GM12878 (cell line): ENCODE measurements around the gene HIPK4. TPM values are rescaled to one million over a fixed set of nuclear protein-coding genes. Genes with fewer than 3 reads are reported as not detected.

Experiments
- ATAC-seq: fragments of 200-7000 bp; cut with Tn5 transposase; 3 replicates; pipeline ENCODE4 v1.9.1; 2020; ENCODE audit warnings: mild to moderate bottlenecking, moderate library complexity
- BruUV-seq: library from RNA; stranded (reverse); fragments of 400-500 nt; replicated peaks from 2 replicates; lab custom pipeline; 2021; lab: Mats Ljungman, UMichigan
- CTCF ChIA-PET: fragments of 300-600 bp; sonication (Branson Sonifier 250); formaldehyde crosslinking; extraction: SDS; loops from one replicate; lab custom pipeline; 2021; ENCODE audit warnings: inconsistent platforms; lab: Yijun Ruan, JAX
- POLR2A ChIA-PET: fragments of 350-600 bp; formaldehyde crosslinking; extraction: SDS; loops from one replicate; lab custom pipeline; 2021; ENCODE audit warnings: inconsistent platforms; lab: Charles Lee
- RAD21 ChIA-PET: fragments of 300-600 bp; sonication (Branson Sonifier 250); formaldehyde crosslinking; loops from one replicate; lab custom pipeline; 2023; ENCODE audit warnings: antibody characterized with exemption; ENCODE audit not compliant: unreplicated experiment; lab: Charles Lee
- SMC1A ChIA-PET: fragments of 300-600 bp; sonication (Branson Sonifier 250); formaldehyde crosslinking; loops from one replicate; lab custom pipeline; 2023; ENCODE audit not compliant: unreplicated experiment, uncharacterized antibody; lab: Charles Lee
- DNase-seq: peaks from one replicate; pipeline ENCODE4 v3.0.0-alpha.2; 2011; ENCODE audit warnings: low read depth, low spot score
- FAIRE-seq: peaks from 3 replicates; lab custom pipeline; 2011; peaks lifted over from hg19 to GRCh38; lab: Jason Lieb, UNC
- H2AFZ ChIP-seq: 2 replicates; pipeline ENCODE4 v1.6.0; 2011; ENCODE audit warnings: low read depth, low read length, control low read depth; ENCODE audit not compliant: control insufficient read depth
- H3K27ac ChIP-seq: 2 replicates; pipeline ENCODE4 v1.5.1; 2011; ENCODE audit warnings: control low read depth; ENCODE audit not compliant: control insufficient read depth, insufficient read depth
- H3K27me3 ChIP-seq, 2 experiments: replicated peaks in 1 of 2; 2 replicates each; pipeline versions ENCODE4 v1.6.0 to v1.6.1; 2011; ENCODE audit warnings: low read length in 1 of 2; ENCODE audit not compliant: control insufficient read depth in 2 of 2, insufficient read depth in 2 of 2
- H3K36me3 ChIP-seq, 2 experiments: 2 replicates each; pipeline ENCODE4 v1.5.1; 2011; ENCODE audit warnings: low read length in 1 of 2; ENCODE audit not compliant: control insufficient read depth in 2 of 2, insufficient read depth in 2 of 2
- H3K4me1 ChIP-seq: 2 replicates; pipeline ENCODE4 v1.6.1; 2011; ENCODE audit warnings: mild to moderate bottlenecking, low read length, moderate library complexity, mixed read lengths; ENCODE audit not compliant: control insufficient read depth, insufficient read depth
- H3K4me2 ChIP-seq: 2 replicates; pipeline ENCODE4 v1.6.0; 2011; ENCODE audit warnings: control low read depth; ENCODE audit not compliant: control insufficient read depth, insufficient read depth
- H3K4me3 ChIP-seq: fragments of 200-600 bp; sonication (generic); 2 replicates; pipeline ENCODE4 v1.5.1; 2016
- H3K79me2 ChIP-seq: 2 replicates; pipeline ENCODE4 v1.6.0; 2011; ENCODE audit warnings: low read length; ENCODE audit not compliant: control insufficient read depth, insufficient read depth
- H3K9ac ChIP-seq: 2 replicates; pipeline ENCODE4 v1.8.0; 2011; ENCODE audit warnings: low read length, control low read depth, mixed read lengths; ENCODE audit not compliant: control insufficient read depth, insufficient read depth
- H3K9me3 ChIP-seq: replicated peaks from 3 replicates; pipeline ENCODE4 v1.5.1; 2011; ENCODE audit warnings: mild to moderate bottlenecking, low read length; ENCODE audit not compliant: control insufficient read depth, insufficient read depth
- H4K20me1 ChIP-seq: 2 replicates; pipeline ENCODE4 v1.6.0; 2011; ENCODE audit not compliant: control insufficient read depth, insufficient read depth
- LARP7 ChIP-seq: fragments of 450-650 bp; IDR thresholded peaks from 2 replicates; pipeline ENCODE4 v1.6.1; 2017; ENCODE audit warnings: mild to moderate bottlenecking
- POU2F2 ChIP-seq: IDR thresholded peaks from 3 replicates; pipeline ENCODE4 v1.6.1; 2011; ENCODE audit warnings: low read depth, mild to moderate bottlenecking, low read length, borderline replicate concordance
- RCOR1 ChIP-seq: conservative IDR thresholded peaks from 2 replicates; pipeline ENCODE4 v1.6.1; 2012; ENCODE audit warnings: low read depth, low read length, improper control_type of control experiment
- TCF12 ChIP-seq: IDR thresholded peaks from 2 replicates; pipeline ENCODE4 v1.6.1; 2011; ENCODE audit warnings: low read depth, mild to moderate bottlenecking, low read length
- ZNF274 ChIP-seq: IDR thresholded peaks from one replicate; pipeline ENCODE4 v1.8.0; 2011; ENCODE audit not compliant: insufficient read length, insufficient read depth
- WGBS: methylation state at CpG from one replicate; pipeline ENCODE4 v1.1.6; 2016; ENCODE audit warnings: low lambda C conversion rate; ENCODE audit not compliant: insufficient replicate concordance, insufficient coverage; ENCODE audit errors: missing lambda C conversion rate; 5-methylcytosine and 5-hydroxymethylcytosine counted together
- in situ Hi-C: fragments of 300-500 bp; cut with MboI; formaldehyde crosslinking; loops from 9 replicates; pipeline ENCODE4 v1.14.3; 2018; ENCODE audit warnings: mixed read lengths
- intact Hi-C: fragments of 100-400 bp; cut with micrococcal nuclease; formaldehyde crosslinking; loops from one replicate; pipeline ENCODE4 v1.14.2; 2022; ENCODE audit not compliant: unreplicated experiment
- polyA plus RNA-seq, 11 experiments: library from polyadenylated mRNA; depleted of rRNA in 4 of 11; unstranded in 6 of 11; stranded (reverse) in 5 of 11; fragments of >200 nt; fragmentation: Nextera tagmentation in 4 of 11; fragmentation: Illumina TruSeq in 1 of 11; extraction: Ambion mirVana in 4 of 11; extraction: Trizol in 1 of 11; gene quantifications; 1 replicate in 1 of 11; 2 replicates in 10 of 11; pipeline versions ENCODE4 v1.2.1 to v1.2.3, GENCODE V29; 2011 to 2016; ENCODE audit warnings: inconsistent platforms in 2 of 11, missing spikeins in 2 of 11, low read depth in 1 of 11
- total RNA-seq, 4 experiments: library from RNA; depleted of rRNA in 3 of 4; stranded (reverse); fragments of >200 nt in 3 of 4; fragmentation: Illumina TruSeq in 1 of 4; extraction: Trizol in 1 of 4; gene quantifications; 2 replicates each; pipeline versions ENCODE4 v1.2.1 to v1.2.3, GENCODE V29; 2013 to 2021
- TF ChIP-seq, protein P1 (sequence below): fragments of 450-650 bp; IDR thresholded peaks from 2 replicates; pipeline ENCODE4 v1.6.1; 2017; ENCODE audit warnings: mild to moderate bottlenecking, moderate library complexity
- TF ChIP-seq, protein P2 (sequence below): IDR thresholded peaks from 2 replicates; pipeline ENCODE4 v1.6.1; 2012; ENCODE audit warnings: low read length, inconsistent platforms
- TF ChIP-seq, protein P3 (sequence below): fragments of 450-650 bp; IDR thresholded peaks from 2 replicates; pipeline ENCODE4 v1.6.1; 2017; ENCODE audit warnings: antibody characterized with exemption, mild to moderate bottlenecking, moderate library complexity
- TF ChIP-seq, protein P4 (sequence below): fragments of 150-350 bp; IDR thresholded peaks from 2 replicates; pipeline ENCODE4 v1.6.1; 2016; ENCODE audit warnings: low read depth, low read length

HIPK4 gene
- total and polyA plus RNA-seq, 10 of the 15 experiments (the other 5 are each of a cell fraction or from before 2014, with no cell fraction given) = 0.07 to 0.13 (median 0.08) TPM; not detected in 7

DNA sequence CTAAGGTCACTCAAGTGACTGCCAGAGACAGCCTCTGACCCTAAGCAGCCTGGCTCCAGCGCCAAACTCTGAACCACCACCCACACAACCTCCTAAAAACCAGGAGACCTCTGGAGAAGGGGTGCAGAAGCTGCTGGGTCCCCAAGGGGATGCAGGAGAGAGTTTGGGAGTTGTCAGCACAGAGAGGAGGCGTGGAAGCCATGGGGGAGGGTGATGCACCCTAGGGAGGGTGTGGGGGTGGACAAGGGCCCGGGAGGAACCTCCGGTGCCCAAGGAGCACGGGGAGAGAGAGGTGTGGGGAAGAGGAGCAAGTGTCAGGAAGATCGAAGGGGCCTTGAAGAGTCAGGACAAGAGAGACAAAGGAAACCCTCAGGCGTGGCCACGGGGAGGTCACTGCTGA lies 2.1 kb upstream of the HIPK4 start (continued):
- TF ChIP-seq, protein P1, sequence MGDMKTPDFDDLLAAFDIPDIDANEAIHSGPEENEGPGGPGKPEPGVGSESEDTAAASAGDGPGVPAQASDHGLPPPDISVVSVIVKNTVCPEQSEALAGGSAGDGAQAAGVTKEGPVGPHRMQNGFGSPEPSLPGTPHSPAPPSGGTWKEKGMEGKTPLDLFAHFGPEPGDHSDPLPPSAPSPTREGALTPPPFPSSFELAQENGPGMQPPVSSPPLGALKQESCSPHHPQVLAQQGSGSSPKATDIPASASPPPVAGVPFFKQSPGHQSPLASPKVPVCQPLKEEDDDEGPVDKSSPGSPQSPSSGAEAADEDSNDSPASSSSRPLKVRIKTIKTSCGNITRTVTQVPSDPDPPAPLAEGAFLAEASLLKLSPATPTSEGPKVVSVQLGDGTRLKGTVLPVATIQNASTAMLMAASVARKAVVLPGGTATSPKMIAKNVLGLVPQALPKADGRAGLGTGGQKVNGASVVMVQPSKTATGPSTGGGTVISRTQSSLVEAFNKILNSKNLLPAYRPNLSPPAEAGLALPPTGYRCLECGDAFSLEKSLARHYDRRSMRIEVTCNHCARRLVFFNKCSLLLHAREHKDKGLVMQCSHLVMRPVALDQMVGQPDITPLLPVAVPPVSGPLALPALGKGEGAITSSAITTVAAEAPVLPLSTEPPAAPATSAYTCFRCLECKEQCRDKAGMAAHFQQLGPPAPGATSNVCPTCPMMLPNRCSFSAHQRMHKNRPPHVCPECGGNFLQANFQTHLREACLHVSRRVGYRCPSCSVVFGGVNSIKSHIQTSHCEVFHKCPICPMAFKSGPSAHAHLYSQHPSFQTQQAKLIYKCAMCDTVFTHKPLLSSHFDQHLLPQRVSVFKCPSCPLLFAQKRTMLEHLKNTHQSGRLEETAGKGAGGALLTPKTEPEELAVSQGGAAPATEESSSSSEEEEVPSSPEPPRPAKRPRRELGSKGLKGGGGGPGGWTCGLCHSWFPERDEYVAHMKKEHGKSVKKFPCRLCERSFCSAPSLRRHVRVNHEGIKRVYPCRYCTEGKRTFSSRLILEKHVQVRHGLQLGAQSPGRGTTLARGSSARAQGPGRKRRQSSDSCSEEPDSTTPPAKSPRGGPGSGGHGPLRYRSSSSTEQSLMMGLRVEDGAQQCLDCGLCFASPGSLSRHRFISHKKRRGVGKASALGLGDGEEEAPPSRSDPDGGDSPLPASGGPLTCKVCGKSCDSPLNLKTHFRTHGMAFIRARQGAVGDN = no peak
- TF ChIP-seq, protein P2, sequence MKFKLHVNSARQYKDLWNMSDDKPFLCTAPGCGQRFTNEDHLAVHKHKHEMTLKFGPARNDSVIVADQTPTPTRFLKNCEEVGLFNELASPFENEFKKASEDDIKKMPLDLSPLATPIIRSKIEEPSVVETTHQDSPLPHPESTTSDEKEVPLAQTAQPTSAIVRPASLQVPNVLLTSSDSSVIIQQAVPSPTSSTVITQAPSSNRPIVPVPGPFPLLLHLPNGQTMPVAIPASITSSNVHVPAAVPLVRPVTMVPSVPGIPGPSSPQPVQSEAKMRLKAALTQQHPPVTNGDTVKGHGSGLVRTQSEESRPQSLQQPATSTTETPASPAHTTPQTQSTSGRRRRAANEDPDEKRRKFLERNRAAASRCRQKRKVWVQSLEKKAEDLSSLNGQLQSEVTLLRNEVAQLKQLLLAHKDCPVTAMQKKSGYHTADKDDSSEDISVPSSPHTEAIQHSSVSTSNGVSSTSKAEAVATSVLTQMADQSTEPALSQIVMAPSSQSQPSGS = no peak
- no peak for TF ChIP-seq TCF12
- TF ChIP-seq ZNF274 = no peak

DNA sequence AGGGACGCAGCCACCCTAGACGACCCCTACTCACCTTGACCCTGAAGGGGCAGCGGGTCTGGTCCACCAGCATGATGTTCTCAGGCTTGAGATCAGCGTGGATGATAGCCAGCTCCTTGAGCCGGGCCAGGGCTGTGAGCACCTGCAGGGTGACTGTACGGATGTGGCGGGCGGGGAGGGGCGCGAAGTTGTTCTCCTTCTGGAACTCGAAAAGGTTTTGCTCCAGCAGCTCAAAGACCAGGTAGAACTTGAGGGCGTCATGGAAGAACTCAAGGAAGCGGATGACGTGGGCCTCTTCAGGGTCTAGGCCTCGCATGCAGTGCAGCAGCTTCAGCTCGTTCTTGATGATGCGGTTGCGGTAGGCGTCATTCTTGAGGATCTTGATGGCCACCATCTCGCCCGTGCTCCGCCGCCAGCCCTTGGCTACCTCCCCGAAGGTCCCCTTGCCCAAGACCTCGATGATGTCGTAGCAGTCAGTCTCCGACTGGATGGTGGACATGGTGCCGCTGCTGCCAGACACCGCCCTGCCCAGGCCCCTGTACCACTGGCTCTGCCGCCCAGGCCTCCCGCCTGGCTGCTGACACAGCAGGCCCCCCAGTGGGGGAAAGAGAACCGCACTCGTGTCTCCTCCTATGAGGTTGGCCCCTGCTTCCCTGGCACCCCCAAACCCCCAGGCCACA lies 437 bp downstream of the HIPK4 start:
- H2AFZ ChIP-seq = no peak overlapping the region
- no peak overlapping the region for H3K9ac ChIP-seq
- ChIA-PET RAD21 (no interaction called here), CTCF (no interaction called here), POLR2A (interaction anchor here (0.6 kb wide), 1 partner anchor 61 kb away, joined by 3 read pairs; no protein-coding TSS in a partner anchor), SMC1A (no interaction called here)
- BruUV-seq = no TSS peak
- in situ Hi-C loops (no loop called here), intact Hi-C loops (no loop called here)
- H3K36me3 ChIP-seq = no peaks in the 10 kb centered on the region
- ATAC-seq (no peak), DNase-seq (no peak), FAIRE-seq (no peak)
- H3K9me3 ChIP-seq = no peaks in the 10 kb centered on the region
- H3K79me2 ChIP-seq = no peaks in the 10 kb centered on the region
- H4K20me1 ChIP-seq = no peaks in the 10 kb centered on the region
- no peaks in the 10 kb centered on the region for H3K4me1 ChIP-seq
- no peak overlapping the region for H3K4me2 ChIP-seq
- 81% methylated on average over 32 of the region's 33 CpGs for WGBS
- H3K27ac ChIP-seq = no peak overlapping the region
- H3K27me3 ChIP-seq = no peaks in the 10 kb centered on the region
- H3K4me3 ChIP-seq = no peak overlapping the region
- TF ChIP-seq, protein P3, sequence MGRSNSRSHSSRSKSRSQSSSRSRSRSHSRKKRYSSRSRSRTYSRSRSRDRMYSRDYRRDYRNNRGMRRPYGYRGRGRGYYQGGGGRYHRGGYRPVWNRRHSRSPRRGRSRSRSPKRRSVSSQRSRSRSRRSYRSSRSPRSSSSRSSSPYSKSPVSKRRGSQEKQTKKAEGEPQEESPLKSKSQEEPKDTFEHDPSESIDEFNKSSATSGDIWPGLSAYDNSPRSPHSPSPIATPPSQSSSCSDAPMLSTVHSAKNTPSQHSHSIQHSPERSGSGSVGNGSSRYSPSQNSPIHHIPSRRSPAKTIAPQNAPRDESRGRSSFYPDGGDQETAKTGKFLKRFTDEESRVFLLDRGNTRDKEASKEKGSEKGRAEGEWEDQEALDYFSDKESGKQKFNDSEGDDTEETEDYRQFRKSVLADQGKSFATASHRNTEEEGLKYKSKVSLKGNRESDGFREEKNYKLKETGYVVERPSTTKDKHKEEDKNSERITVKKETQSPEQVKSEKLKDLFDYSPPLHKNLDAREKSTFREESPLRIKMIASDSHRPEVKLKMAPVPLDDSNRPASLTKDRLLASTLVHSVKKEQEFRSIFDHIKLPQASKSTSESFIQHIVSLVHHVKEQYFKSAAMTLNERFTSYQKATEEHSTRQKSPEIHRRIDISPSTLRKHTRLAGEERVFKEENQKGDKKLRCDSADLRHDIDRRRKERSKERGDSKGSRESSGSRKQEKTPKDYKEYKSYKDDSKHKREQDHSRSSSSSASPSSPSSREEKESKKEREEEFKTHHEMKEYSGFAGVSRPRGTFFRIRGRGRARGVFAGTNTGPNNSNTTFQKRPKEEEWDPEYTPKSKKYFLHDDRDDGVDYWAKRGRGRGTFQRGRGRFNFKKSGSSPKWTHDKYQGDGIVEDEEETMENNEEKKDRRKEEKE = no peak
- TF ChIP-seq POU2F2 = no peak
- TF ChIP-seq, protein P4, sequence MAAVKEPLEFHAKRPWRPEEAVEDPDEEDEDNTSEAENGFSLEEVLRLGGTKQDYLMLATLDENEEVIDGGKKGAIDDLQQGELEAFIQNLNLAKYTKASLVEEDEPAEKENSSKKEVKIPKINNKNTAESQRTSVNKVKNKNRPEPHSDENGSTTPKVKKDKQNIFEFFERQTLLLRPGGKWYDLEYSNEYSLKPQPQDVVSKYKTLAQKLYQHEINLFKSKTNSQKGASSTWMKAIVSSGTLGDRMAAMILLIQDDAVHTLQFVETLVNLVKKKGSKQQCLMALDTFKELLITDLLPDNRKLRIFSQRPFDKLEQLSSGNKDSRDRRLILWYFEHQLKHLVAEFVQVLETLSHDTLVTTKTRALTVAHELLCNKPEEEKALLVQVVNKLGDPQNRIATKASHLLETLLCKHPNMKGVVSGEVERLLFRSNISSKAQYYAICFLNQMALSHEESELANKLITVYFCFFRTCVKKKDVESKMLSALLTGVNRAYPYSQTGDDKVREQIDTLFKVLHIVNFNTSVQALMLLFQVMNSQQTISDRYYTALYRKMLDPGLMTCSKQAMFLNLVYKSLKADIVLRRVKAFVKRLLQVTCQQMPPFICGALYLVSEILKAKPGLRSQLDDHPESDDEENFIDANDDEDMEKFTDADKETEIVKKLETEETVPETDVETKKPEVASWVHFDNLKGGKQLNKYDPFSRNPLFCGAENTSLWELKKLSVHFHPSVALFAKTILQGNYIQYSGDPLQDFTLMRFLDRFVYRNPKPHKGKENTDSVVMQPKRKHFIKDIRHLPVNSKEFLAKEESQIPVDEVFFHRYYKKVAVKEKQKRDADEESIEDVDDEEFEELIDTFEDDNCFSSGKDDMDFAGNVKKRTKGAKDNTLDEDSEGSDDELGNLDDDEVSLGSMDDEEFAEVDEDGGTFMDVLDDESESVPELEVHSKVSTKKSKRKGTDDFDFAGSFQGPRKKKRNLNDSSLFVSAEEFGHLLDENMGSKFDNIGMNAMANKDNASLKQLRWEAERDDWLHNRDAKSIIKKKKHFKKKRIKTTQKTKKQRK = no peak
- TF ChIP-seq RCOR1 = no peak
- TF ChIP-seq LARP7 = no peak
